HG02981 (cell line): ENCODE measurements around the gene CDKN2A.

Source experiments
- ATAC-seq: cut with Tn5 transposase; IDR thresholded peaks from one replicate; pipeline ENCODE4 v1.9.1; 2021; ENCODE audit warnings: mild to moderate bottlenecking, moderate library complexity; ENCODE audit not compliant: unreplicated experiment

Gene CDKN2A

DNA sequence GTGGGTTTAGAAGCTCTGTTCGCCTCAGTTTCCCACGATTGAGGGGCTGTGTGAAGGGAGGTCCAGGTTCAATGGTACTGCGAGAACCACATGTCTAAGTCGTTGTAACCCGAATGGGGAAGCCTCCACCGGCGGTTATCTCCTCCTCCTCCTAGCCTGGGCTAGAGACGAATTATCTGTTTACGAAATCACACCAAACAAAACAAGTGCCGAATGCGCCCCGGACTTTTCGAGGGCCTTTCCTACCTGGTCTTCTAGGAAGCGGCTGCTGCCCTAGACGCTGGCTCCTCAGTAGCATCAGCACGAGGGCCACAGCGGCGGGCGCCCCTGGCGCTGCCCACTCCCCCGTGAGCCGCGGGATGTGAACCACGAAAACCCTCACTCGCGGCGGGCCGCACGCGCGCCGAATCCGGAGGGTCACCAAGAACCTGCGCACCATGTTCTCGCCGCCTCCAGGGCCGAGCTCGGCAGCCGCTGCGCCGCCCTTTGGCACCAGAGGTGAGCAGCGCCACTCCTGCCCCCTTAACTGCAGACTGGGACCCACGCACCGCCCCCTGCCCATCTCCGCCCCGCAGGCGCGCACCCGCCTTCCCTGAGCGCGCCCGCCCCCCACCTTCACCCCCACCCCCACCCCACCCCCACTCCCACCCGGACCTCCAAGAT, at the start of gene CDKN2A:
Gene CDKN2A (minus strand): TSS at position 500 of the 663 bp plus-strand sequence.
- ATAC-seq, result peak; percentile 37

- ATAC-seq, result no peak
These were observed 49.7 kb upstream of the CDKN2A start for GRCh38 chr9:22043928-22044327.

- no peak for ATAC-seq
These were observed 47.6 kb upstream of the CDKN2A start for GRCh38 chr9:22041775-22042174.

- no peak for ATAC-seq
These were observed 47.2 kb upstream of the CDKN2A start for GRCh38 chr9:22041344-22041743.

DNA sequence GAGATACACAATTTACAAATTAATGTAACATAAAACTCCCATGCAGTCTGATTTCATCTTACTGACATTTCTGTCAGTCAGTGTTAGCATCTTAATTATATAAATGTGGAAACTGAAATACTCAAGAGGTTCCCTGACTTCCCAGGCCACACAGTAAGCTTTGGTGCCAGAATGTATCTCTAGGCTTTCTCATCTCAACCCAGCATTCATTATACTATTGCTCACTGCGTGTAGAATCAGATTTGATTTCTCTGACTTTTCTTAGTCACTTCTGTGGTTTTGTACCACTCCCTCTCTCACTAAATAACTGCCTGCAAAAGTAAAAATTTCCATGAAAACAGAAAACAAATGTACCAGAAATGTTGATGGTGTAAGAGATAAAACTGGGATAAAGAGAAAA, 46.6 kb upstream of the CDKN2A start:
- no peak for ATAC-seq

DNA sequence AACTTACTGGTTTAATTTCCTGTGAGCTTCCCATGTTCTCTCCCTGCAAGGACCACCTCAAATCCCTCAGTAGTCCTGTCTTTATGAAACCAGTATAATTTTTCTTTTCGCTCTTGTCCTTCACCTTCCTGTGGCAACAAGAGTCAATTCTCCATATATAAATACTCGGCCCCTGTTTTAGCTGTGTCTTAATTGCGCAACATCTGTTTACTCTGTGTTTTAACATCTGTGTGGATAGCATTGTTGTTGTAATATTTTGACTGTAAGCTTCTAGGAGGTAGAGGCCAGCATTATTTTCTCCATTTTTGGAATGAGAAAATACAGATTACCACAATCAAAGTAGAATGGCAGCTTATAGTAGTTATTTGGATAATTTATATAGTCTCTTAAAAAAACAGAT, 45.1 kb upstream of the CDKN2A start:
- ATAC-seq, result no peak

DNA sequence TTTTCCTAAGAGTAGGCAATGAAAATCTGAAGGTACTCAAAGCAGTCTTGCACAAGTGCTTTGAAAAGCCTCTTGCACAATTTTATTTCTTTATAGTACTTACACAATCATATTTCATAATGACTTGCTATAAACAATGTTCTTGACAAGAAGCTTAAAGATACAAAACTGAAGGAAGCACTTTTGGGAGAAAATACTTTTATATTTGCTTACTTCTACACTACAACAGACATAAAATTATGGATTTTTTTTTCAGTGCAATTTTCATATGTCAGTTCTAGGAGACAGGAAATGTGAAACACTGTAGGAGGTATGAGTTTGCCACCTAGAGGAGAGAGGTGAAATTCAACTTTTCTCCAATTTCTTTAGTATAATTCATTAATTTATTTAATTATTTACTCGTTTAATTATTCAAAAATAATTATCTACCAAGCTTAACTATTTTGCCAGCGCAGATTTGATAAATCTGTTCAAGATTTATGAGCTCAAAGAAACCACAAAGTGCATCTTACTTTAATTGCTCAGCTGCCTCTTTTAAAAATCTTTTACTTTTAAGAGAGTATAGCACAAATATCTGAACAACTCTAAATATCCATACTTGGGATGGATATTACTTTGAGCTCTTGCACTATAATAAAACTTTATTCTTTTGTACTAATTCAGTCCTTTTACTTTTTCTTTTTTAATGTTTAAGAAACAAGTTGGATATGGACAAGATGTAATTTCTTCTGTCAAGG, 43.9 kb upstream of the CDKN2A start:
- ATAC-seq, result no peak

DNA sequence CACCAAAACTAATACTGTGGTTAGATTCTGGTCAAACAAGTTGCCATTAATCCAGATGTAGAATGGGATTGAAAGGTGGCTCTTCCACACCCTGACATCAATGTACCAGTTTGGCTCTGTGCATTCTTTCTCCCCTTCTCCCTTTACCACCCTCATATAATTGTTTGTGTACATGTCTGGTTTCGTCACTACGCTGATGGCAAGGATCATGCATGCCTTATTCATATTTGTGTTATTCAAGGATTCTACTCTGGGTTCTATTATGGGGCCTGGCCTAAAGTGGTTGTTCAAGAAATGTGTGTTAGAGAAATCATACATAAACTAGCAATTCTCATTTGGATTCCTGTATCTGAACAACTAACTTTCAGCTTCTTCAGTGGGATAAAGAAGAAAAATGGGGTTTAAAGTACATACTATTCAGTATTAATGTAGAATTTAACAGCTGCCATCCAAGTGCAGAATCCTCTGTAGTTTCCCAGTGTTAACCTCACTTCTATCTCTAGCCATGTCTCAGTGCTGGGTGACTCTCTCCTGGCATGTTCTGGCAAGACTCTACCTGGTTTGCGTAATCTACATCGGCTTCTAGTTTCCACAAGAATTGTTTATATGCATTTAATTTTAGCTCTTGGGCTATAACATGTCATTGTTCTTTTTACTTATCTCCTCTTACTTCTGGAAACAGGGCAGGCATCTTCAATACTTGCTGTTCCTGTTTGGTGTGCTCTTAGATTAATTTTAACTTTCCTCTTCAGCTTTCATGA, 42.9 kb upstream of the CDKN2A start:
- ATAC-seq, result no peak

DNA sequence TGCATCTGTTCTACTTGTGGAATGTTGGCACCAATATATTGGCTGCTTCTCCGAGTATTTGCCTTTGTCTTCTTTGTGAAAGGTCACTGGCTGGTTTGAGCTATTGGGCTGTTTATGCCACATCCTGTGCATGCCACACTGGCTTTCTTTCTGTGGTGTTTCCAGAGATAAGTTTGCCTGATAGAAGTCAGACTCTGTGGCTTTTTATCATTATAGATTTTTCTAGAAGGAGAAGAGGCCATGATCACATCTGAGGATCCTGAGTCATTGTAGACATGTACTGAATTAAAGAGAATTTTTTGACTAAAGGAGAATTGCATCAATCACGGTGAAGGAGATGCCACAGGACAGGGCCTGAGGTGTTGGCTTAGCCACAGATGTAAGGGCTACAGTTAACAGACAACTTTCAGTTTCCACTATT, 41.4 kb upstream of the CDKN2A start:
- no peak for ATAC-seq

DNA sequence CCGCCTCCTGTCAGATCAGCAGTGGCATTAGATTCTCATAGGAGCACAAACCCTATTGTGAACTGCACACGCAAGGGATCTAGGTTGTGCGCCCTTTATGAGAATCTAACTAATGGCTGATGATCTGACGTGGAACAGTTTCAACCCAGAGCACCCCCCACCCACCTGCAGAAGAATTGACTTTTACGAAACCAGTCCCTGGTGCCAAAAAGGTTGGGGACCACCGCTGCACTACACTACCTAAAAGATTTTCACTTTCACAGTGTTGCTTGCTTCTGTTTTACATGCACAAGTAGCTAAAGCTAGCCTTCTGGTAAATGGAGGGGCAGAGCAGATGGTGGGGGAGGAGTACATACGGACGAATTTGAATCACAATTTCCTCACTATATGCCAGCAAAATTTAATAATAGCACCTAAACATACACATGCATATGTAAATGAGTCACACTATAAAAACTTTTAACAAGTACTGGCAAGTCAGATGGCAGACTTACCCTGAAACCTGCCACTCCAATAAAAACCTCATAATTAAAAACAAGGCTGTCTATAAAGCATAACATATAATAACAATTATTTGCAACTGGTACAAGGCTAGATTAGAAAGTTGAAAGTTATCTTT, 38.9 kb upstream of the CDKN2A start:
- no peak for ATAC-seq

GRCh38 chr9:22031655-22032411, 37.6 kb upstream of the CDKN2A start:
- no peak for ATAC-seq

DNA sequence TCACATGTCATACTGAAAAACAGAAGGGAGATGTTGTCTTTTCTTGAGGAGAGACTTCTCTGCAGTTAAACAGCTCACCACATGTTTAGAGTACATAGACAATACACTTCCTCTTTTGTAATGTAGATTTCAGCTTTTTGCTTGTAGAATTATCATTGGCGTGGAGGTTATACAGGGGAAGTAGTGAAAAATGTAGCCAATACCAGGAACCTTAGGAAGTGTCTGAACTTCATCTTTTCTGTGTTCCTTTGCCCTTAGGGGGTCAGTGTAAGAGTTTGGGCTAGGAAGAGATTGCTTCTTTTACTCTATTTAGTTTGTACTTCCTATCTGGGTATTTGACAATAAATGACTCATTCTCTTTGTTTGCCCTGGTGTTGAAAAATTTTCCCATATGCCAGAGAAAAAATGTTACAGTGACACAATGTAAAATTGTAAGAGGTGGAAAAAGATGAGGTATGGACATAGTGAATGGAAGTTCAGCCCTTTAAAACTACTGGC, 36.0 kb upstream of the CDKN2A start:
- peak; percentile 83 for ATAC-seq

GRCh38 chr9:22029231-22029630, 35.0 kb upstream of the CDKN2A start:
- no peak for ATAC-seq

GRCh38 chr9:22028394-22028793, 34.2 kb upstream of the CDKN2A start:
- no peak for ATAC-seq

GRCh38 chr9:22026696-22027095, 32.5 kb upstream of the CDKN2A start:
- no peak for ATAC-seq

DNA sequence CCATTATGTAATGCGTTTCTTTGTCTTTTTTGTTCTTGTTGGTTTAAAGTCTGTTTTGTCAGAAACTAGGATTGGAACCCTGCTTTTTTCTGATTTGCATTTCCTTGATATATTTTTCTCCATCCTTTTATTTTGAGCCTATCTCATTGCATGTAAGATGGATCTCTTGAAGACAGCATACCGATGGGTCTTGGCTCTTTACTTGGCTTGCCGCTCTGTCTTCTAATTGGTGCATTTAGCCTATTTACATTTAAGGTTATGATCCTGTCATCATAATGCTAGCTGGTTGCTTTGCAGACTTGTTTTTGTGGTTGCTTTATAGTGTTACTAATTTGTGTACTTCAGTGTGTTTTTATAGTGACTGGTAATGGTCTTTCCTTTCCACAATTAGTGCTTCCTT, 28.2 kb upstream of the CDKN2A start:
- no peak for ATAC-seq

- no peak for ATAC-seq
These were observed 16.9 kb upstream of the CDKN2A start for GRCh38 chr9:22010866-22011625.

- ATAC-seq, result peak; percentile 34
These were observed 15.3 kb upstream of the CDKN2A start for GRCh38 chr9:22009506-22009867.

GRCh38 chr9:22008717-22009505, 14.7 kb upstream of the CDKN2A start, which contains the start of gene CDKN2B:
CDKN2B (minus strand) TSS chr9:22009305; CDS start chr9:22008953, 352 bp downstream.
- peak; percentile 86 for ATAC-seq
